Measurements from ENCODE around the gene TRAPPC2L. TPM values are rescaled to one million over a fixed set of nuclear protein-coding genes. Genes with fewer than 3 reads are reported as not detected.
A peak's percentile ranks its signal among the peaks of the same experiment; 100 is the strongest.

Gene TRAPPC2L
- total RNA-seq, 1 donor from 2014 or later: 43.9 TPM

DNA sequence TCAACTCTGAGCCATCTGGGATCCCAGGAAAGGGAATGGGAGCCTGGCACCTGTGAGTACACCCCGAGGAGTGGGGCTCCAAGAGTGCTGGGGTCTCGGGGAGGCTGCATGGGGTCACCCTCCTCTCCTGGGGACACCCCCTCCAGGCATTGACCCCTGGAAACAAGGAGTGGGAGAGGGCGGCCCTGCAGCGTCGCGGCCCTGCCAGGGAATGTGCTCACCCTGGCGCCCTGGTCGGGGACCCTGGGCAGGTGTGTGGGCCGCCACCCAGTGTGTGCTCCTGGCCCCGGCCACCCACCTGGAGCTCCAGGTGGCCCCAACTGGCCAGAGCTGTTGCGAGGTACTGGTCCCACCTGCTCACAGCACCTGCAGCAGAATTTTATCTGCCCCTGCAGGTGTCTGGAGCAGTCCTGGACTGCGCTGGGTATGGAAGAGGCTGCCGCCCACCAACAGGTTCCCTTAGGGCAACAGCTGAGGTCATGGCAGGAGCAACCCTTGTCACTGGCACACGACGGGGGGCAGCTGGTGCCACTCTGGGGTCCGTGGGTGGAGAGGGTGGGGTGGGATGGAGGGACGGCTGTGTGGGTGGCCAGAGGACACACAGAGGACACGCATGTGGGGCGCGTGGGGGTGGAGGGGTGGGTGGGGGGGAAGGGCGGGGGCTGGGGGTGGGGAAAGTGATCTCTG lies 14.9 kb downstream of the TRAPPC2L start:
- intact Hi-C loops (cut with DNase I): no loop called here
- TF ChIP-seq, protein P1, sequence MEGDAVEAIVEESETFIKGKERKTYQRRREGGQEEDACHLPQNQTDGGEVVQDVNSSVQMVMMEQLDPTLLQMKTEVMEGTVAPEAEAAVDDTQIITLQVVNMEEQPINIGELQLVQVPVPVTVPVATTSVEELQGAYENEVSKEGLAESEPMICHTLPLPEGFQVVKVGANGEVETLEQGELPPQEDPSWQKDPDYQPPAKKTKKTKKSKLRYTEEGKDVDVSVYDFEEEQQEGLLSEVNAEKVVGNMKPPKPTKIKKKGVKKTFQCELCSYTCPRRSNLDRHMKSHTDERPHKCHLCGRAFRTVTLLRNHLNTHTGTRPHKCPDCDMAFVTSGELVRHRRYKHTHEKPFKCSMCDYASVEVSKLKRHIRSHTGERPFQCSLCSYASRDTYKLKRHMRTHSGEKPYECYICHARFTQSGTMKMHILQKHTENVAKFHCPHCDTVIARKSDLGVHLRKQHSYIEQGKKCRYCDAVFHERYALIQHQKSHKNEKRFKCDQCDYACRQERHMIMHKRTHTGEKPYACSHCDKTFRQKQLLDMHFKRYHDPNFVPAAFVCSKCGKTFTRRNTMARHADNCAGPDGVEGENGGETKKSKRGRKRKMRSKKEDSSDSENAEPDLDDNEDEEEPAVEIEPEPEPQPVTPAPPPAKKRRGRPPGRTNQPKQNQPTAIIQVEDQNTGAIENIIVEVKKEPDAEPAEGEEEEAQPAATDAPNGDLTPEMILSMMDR (IDR thresholded peaks at IDR 0.05): no peak
- ATAC-seq (peak; percentile 13), DNase-seq (no peak)
- peaks cover 4% of the 10 kb centered on the region for H3K4me1 ChIP-seq
- H3K27ac ChIP-seq: no peak overlapping the region
- no peaks in the 10 kb centered on the region for H3K9me3 ChIP-seq
- peaks cover 13% of the 10 kb centered on the region for H3K27me3 ChIP-seq
- no peaks in the 10 kb centered on the region for H3K36me3 ChIP-seq
- no peak overlapping the region for H3K4me3 ChIP-seq

GRCh38 chr16:88872650-88873331 lies 15.9 kb downstream of the TRAPPC2L start:
- ATAC-seq (no peak), DNase-seq (no peak)
- Histone ChIP-seq H3K27me3 (peaks cover 13% of the 10 kb centered on the region), H3K9me3 (no peaks in the 10 kb centered on the region), H3K36me3 (no peaks in the 10 kb centered on the region), H3K27ac (no peak overlapping the region), H3K4me3 (no peak overlapping the region), H3K4me1 (peaks cover 4% of the 10 kb centered on the region)
- TF ChIP-seq, protein P1 (IDR thresholded peaks at IDR 0.05): no peak
- intact Hi-C loops (cut with DNase I): no loop called here

- intact Hi-C loops (cut with DNase I): no loop called here
- peaks cover 10% of the 10 kb centered on the region for H3K36me3 ChIP-seq
- DNase-seq (no peak), ATAC-seq (no peak)
- H3K27ac ChIP-seq: no peak overlapping the region
- no peak overlapping the region for H3K4me3 ChIP-seq
- H3K27me3 ChIP-seq: peaks cover 6% of the 10 kb centered on the region
- peaks cover 4% of the 10 kb centered on the region for H3K4me1 ChIP-seq
- TF ChIP-seq, protein P1 (IDR thresholded peaks at IDR 0.05): no peak
- H3K9me3 ChIP-seq: no peaks in the 10 kb centered on the region
Measured at GRCh38 chr16:88874938-88875599, 18.1 kb downstream of the TRAPPC2L start.

DNA sequence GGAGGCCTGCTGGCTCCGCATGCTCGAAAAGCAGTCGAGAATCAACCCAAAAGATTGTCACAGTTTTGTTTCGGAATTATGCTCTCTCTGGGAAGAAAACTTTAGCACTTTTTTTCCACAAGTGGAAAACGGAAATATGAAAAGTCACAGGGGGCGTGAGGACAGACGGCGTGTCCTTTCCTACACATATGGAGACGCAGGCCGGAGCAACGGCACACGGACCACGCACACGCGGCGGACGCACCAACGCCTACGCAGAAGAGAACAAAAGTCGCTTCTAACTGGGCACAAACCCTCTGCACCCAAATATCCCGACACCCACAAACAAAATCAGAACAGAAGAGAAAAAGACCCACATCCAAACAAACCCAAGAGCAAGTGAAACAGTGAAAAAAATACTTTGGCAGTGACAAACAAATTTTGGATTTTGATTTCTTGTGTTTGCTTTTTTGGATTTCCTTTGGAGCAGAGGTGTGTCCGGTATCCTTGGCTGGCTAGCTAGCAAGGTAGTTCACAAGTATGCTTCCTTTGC lies 18.8 kb downstream of the TRAPPC2L start:
- Histone ChIP-seq H3K9me3 (no peaks in the 10 kb centered on the region), H3K36me3 (peaks cover 10% of the 10 kb centered on the region), H3K27ac (no peak overlapping the region), H3K27me3 (no peaks in the 10 kb centered on the region), H3K4me3 (no peak overlapping the region), H3K4me1 (peaks cover 3% of the 10 kb centered on the region)
- intact Hi-C loops (cut with DNase I): no loop called here
- no peak for DNase-seq
- TF ChIP-seq, protein P1 (IDR thresholded peaks at IDR 0.05): no peak
- no peak for ATAC-seq

DNA sequence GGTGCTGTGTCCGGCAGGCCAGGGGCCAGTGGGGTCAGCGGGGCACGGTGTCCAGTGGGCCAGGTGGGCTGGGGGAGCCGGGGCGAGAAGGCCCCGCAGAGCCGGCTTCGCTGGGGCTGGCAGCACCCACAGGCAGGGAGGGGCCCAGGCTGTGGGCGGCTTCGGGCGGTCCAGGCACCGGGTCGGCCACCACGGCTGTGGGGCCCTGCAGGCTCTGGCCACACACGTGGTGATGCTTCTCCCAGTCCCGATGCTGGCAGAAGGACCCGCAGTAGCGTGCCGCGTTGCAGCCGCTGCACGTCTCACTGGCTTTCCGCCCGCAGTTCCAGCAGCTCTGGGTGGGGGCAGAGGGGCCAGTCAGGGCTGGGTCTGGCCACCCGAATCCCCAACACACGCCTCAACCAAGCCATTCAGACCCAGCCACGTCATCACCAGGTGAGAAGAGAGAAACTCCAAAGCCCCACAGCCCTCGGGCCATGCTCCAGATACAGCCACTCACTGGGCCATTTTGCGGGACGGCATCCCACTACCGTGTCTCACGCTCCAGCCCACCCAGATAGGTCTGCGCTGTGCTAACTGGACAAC lies 20.1 kb downstream of the TRAPPC2L start:
- TF ChIP-seq, protein P1 (IDR thresholded peaks at IDR 0.05): no peak
- Histone ChIP-seq H3K36me3 (peaks cover 10% of the 10 kb centered on the region), H3K9me3 (no peaks in the 10 kb centered on the region), H3K27me3 (no peaks in the 10 kb centered on the region), H3K27ac (no peak overlapping the region), H3K4me1 (no peaks in the 10 kb centered on the region), H3K4me3 (no peak overlapping the region)
- intact Hi-C loops (cut with DNase I): no loop called here
- ATAC-seq: no peak
- DNase-seq: no peak

All from upper lobe of right lung (tissue), 1 donor.